Retinal pigment epithelial cell (primary cell): Measurements from ENCODE around the gene SLC28A3.

ENCODE experiments used
- DNase-seq: peaks from one replicate; pipeline ENCODE4 v3.0.0-alpha.2; 2010; ENCODE audit warnings: low read depth
- H3K4me3 ChIP-seq: 2 replicates; pipeline ENCODE4 v1.5.1; 2011; ENCODE audit warnings: mild to moderate bottlenecking, low read length, control low read depth, moderate library complexity
- TF ChIP-seq, protein P1 (sequence below): conservative IDR thresholded peaks from 2 replicates; pipeline ENCODE4 v1.5.1; 2011; ENCODE audit warnings: low read depth, low read length, control low read depth, inconsistent platforms

The SLC28A3 gene

DNA sequence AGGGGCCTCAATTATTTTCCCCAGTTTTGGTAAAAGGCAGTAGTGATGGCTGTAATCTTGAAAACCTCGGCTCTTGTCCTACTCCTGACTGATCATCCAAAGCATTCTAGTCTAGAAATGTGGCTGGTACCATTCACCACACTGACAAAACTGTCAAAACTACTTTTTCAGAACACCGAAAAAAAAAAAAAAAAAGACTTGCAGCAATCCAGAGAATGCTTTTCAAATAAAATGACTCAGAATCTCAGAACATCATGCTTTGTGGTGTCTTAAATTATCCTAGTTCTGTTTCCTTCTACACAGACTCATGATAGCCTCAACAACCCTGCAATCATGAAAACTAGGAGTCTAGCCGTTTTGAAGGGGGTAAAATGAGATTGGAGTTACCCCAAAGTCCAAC, 13.4 kb downstream of the SLC28A3 start:
- H3K4me3 ChIP-seq = no peak overlapping the region
- TF ChIP-seq, protein P1, sequence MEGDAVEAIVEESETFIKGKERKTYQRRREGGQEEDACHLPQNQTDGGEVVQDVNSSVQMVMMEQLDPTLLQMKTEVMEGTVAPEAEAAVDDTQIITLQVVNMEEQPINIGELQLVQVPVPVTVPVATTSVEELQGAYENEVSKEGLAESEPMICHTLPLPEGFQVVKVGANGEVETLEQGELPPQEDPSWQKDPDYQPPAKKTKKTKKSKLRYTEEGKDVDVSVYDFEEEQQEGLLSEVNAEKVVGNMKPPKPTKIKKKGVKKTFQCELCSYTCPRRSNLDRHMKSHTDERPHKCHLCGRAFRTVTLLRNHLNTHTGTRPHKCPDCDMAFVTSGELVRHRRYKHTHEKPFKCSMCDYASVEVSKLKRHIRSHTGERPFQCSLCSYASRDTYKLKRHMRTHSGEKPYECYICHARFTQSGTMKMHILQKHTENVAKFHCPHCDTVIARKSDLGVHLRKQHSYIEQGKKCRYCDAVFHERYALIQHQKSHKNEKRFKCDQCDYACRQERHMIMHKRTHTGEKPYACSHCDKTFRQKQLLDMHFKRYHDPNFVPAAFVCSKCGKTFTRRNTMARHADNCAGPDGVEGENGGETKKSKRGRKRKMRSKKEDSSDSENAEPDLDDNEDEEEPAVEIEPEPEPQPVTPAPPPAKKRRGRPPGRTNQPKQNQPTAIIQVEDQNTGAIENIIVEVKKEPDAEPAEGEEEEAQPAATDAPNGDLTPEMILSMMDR = no peak
- DNase-seq = no peak

DNA sequence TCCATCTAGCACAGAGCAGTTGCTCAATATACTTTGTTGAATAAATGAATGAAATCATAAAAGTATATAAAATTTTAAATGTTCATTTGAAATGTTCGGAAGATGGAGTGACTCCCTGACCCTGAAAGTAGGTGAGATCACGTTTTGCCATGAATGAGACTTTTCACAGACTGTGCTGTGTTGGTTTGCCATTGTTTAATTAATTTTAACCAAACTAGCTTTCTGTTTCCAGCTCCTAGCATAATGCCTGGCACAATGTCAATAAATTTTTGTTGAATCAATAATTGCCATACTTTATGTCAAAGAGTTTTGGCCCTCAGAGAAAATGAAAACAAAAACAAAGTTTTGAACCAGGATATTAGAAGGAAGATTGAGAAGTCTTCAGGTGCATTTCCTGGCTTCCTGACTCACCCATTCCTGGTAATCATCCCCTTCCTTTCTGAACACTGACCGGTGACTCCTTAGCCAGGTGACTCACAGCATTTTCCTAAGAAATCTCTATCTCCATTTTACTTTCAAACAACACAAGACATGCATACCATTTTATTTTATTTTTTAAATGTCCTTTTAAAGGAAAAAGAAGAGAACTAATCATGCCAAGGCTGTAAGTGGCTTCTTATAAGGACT, 15.1 kb downstream of the SLC28A3 start:
- DNase-seq = no peak
- H3K4me3 ChIP-seq = no peak overlapping the region
- TF ChIP-seq, protein P1 = no peak

DNA sequence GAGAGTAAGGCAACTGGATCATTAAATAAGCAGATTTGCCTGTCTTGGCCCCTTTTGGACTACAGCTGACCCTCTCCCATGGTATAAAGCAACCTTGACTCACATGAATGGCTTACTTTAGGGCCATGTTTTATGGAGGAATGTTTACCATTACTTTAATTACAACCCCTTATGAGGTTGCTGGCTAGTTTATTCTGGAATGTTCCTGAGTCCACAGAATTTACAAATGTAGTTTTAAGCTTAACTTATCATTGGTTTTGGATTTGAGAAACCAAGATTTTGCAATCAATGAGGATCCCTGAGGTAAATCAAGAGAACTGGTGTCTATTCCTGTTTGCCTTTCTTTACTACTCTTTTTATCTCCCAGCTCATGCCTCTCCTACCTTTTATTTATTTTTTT, 15.7 kb downstream of the SLC28A3 start:
- TF ChIP-seq, protein P1 = no peak
- no peak for DNase-seq
- H3K4me3 ChIP-seq = no peak overlapping the region

DNA sequence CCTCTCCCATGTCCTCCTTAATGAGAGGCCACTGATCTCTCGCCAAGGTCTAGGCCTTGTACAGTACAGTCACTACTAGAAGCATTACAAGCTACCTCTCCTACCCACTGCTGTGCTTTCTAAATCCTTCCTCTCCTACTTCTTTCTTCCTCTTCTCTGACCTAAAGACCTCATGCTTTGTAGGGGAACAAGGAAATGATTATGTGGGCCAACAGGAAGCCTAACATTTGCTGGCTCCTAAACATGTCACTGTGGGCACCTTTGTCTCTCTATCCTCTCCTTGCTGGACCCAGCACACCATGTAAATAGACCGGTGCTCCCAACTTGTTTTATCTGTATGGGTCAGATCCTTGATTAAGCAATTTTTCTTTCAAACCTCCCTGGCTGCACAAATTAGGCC, 16.7 kb downstream of the SLC28A3 start:
- no peak overlapping the region for H3K4me3 ChIP-seq
- TF ChIP-seq, protein P1 = no peak
- DNase-seq = no peak

DNA sequence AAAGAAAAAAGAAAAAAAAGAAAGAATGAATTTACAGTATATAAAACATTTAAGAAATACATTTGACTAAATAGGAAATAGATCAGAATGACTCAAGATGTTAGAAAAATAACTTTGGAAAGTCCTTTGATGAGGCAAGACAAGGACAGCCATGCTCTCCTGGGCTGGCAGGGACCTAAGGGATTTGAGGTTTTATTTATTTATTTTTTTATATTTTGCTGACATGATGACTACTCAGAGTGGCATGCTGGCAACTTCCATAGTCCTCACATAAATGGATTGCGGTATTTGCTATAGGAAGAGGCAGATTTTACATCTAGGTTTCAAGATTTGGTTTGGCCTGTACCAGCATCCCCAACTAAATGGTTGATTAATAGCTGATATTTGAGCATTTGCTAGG, 17.7 kb downstream of the SLC28A3 start:
- no peak overlapping the region for H3K4me3 ChIP-seq
- TF ChIP-seq, protein P1 = no peak
- DNase-seq = no peak

DNA sequence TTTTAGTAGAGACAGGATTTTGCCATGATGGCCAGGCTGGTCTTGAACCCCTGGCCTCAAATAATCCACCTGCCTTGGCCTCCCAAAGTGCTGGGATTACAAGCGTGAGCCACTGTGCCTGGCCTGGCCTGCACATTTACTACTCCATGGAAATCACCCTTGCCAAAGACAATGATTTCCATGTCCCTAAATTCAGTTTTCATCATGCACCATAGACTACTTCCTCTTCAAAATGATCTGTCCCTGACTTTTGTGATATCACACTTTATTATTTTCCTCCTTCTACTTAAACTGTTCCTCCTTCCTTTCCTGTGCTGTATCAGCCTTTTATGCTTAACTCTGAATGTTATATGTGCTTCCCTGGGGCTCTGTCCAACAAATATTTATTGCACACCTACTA, 20.3 kb downstream of the SLC28A3 start:
- H3K4me3 ChIP-seq = no peak overlapping the region
- DNase-seq = no peak
- TF ChIP-seq, protein P1 = no peak

DNA sequence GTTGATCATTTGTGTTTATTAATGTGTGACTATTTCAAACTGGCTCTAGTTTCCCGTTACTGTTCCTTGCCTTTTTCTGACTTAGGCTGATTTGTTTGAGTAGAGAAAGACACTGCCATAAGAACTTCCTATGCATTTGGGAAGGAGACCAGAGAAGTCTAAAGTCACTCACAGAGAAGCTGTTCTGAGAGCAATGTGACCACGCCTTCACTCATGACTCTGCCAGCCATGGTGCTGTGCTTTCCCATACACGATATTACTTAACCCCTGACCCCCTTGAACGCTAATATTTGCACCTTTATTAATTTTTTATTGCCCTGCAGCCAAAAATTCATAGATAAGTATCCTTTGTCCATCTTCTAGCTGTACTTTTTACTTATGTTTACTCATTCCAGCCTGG, 20.9 kb downstream of the SLC28A3 start:
- TF ChIP-seq, protein P1 = no peak
- no peak for DNase-seq

More for the DNA sequence above, 20.9 kb downstream of the SLC28A3 start:
- no peak overlapping the region for H3K4me3 ChIP-seq
